Lower lobe of right lung (tissue), 2 donors: ENCODE measurements around the gene MAD1L1. TPM values are rescaled to one million over a fixed set of nuclear protein-coding genes. Genes with fewer than 3 reads are reported as not detected.

Experiments
- ATAC-seq, 2 donors: fragments of 200-7000 bp; cut with Tn5 transposase; one replicate each; pipeline ENCODE4 v1.9.1; 2020 to 2022; ENCODE audit warnings: mild to moderate bottlenecking in 2 of 2, moderate library complexity in 2 of 2
- DNase-seq: peaks from one replicate; pipeline ENCODE4 v3.0.0-alpha.2; 2020
- H3K27ac ChIP-seq: fragments of 200-600 bp; one replicate; pipeline ENCODE4 v1.8.0; 2022
- H3K27me3 ChIP-seq: fragments of 200-600 bp; one replicate; pipeline ENCODE4 v1.8.0; 2022; ENCODE audit warnings: low read depth
- H3K36me3 ChIP-seq: fragments of 200-600 bp; one replicate; pipeline ENCODE4 v1.8.0; 2022; ENCODE audit warnings: mild to moderate bottlenecking
- H3K4me1 ChIP-seq: fragments of 200-600 bp; one replicate; pipeline ENCODE4 v1.8.0; 2022
- H3K4me3 ChIP-seq: fragments of 200-600 bp; one replicate; pipeline ENCODE4 v1.8.0; 2022; ENCODE audit warnings: mild to moderate bottlenecking
- H3K9me3 ChIP-seq: fragments of 200-600 bp; one replicate; pipeline ENCODE4 v1.8.0; 2022
- CTCF ChIP-seq: fragments of 200-600 bp; IDR thresholded peaks from one replicate; pipeline ENCODE4 v1.8.0; 2022; ENCODE audit warnings: antibody characterized with exemption, mild to moderate bottlenecking
- intact Hi-C: fragments of 100-400 bp; cut with DNase I; formaldehyde crosslinking; loops from one replicate; pipeline ENCODE4 v1.11.0; 2022
- total RNA-seq: library from RNA; stranded (reverse); fragmentation: NEBNext Ultra II Directional; extraction: Animal tissue kit (Norgen Biotek cat#: 25700); gene quantifications from one replicate; pipeline ENCODE4 v1.2.1, GENCODE V29; 2021
- donor health status: DM: no; HTN: yes; CAD: no; lungs with severe emphysema.

The MAD1L1 gene
- total RNA-seq, 1 donor from 2014 or later: 44.5 TPM

- DNase-seq (no peak), ATAC-seq (no peak)
- no peak overlapping the region for H3K4me3 ChIP-seq
- H3K27me3 ChIP-seq: no peaks in the 10 kb centered on the region
- no peaks in the 10 kb centered on the region for H3K9me3 ChIP-seq
- peaks cover 8% of the 10 kb centered on the region for H3K4me1 ChIP-seq
- no peak for TF ChIP-seq CTCF
- H3K27ac ChIP-seq: no peak overlapping the region
- no peaks in the 10 kb centered on the region for H3K36me3 ChIP-seq
- intact Hi-C loops: no loop called here
Measured at GRCh38 chr7:1909476-1909875, 323.3 kb downstream of the MAD1L1 start.

GRCh38 chr7:1908823-1909420 lies 323.8 kb downstream of the MAD1L1 start:
- TF ChIP-seq CTCF: no peak
- Histone ChIP-seq H3K9me3 (no peaks in the 10 kb centered on the region), H3K27me3 (no peaks in the 10 kb centered on the region), H3K4me1 (peaks cover 8% of the 10 kb centered on the region), H3K4me3 (no peak overlapping the region), H3K27ac (no peak overlapping the region), H3K36me3 (no peaks in the 10 kb centered on the region)
- ATAC-seq (no peak), DNase-seq (peak; percentile 40)
- intact Hi-C loops: no loop called here

- H3K4me1 ChIP-seq: no peaks in the 10 kb centered on the region
- H3K4me3 ChIP-seq: no peak overlapping the region
- no peak for TF ChIP-seq CTCF
- H3K9me3 ChIP-seq: no peaks in the 10 kb centered on the region
- H3K36me3 ChIP-seq: no peaks in the 10 kb centered on the region
- ATAC-seq (peak in 1 of 2 donors; percentile 15), DNase-seq (peak; percentile 35)
- H3K27me3 ChIP-seq: no peaks in the 10 kb centered on the region
- H3K27ac ChIP-seq: no peak overlapping the region
- intact Hi-C loops: no loop called here
Measured at GRCh38 chr7:1907751-1908365, 324.9 kb downstream of the MAD1L1 start.

- Histone ChIP-seq H3K9me3 (no peaks in the 10 kb centered on the region), H3K4me1 (no peaks in the 10 kb centered on the region), H3K27me3 (no peaks in the 10 kb centered on the region), H3K4me3 (no peak overlapping the region), H3K27ac (no peak overlapping the region), H3K36me3 (no peaks in the 10 kb centered on the region)
- no peak for TF ChIP-seq CTCF
- peak; percentile 25 for DNase-seq
- intact Hi-C loops: no loop called here
- peak in 1 of 2 donors; percentile 39 for ATAC-seq
Measured at GRCh38 chr7:1906988-1907745, 325.6 kb downstream of the MAD1L1 start.

GRCh38 chr7:1906087-1906830 lies 326.5 kb downstream of the MAD1L1 start:
- intact Hi-C loops: no loop called here
- Histone ChIP-seq H3K27ac (no peak overlapping the region), H3K27me3 (no peaks in the 10 kb centered on the region), H3K4me3 (no peak overlapping the region), H3K9me3 (no peaks in the 10 kb centered on the region), H3K36me3 (no peaks in the 10 kb centered on the region), H3K4me1 (no peaks in the 10 kb centered on the region)
- peak in 1 of 2 donors; percentile 24 for ATAC-seq
- DNase-seq: peak; percentile 35
- TF ChIP-seq CTCF: no peak
